ENCODE data around the gene TTLL5. TPM values are rescaled to one million over a fixed set of nuclear protein-coding genes. Genes with fewer than 3 reads are reported as not detected.

Gene TTLL5
- total RNA-seq, 1 donor = 29.5 TPM

GRCh38 chr14:75705014-75705413 is 44.0 kb downstream of the TTLL5 start:
- DNase-seq (ENCODE audit: low read depth) = no peak
- H3K4me3 ChIP-seq (ENCODE audit: low read depth, low read length) = no peak overlapping the region
- TF ChIP-seq CTCF (IDR thresholded peaks at IDR 0.05; ENCODE audit: insufficient read depth, low read length) = no peak

- no peak overlapping the region for H3K4me3 ChIP-seq (ENCODE audit: low read depth, low read length)
- TF ChIP-seq CTCF (IDR thresholded peaks at IDR 0.05; ENCODE audit: insufficient read depth, low read length) = peak; percentile 76
- DNase-seq (ENCODE audit: low read depth) = peak; percentile 91
Measured at GRCh38 chr14:75709207-75709812, 48.3 kb downstream of the TTLL5 start.

GRCh38 chr14:75711105-75711795 is 50.2 kb downstream of the TTLL5 start:
- peak; percentile 76 for DNase-seq (ENCODE audit: low read depth)
- TF ChIP-seq CTCF (IDR thresholded peaks at IDR 0.05; ENCODE audit: insufficient read depth, low read length) = peak; percentile 95
- no peak overlapping the region for H3K4me3 ChIP-seq (ENCODE audit: low read depth, low read length)

GRCh38 chr14:75711796-75712211 is 50.8 kb downstream of the TTLL5 start:
- H3K4me3 ChIP-seq (ENCODE audit: low read depth, low read length) = no peak overlapping the region
- no peak for TF ChIP-seq CTCF (IDR thresholded peaks at IDR 0.05; ENCODE audit: insufficient read depth, low read length)
- peak; percentile 81 for DNase-seq (ENCODE audit: low read depth)

GRCh38 chr14:75714991-75715390 is 53.9 kb downstream of the TTLL5 start:
- DNase-seq (ENCODE audit: low read depth) = no peak
- H3K4me3 ChIP-seq (ENCODE audit: low read depth, low read length) = no peak overlapping the region
- no peak for TF ChIP-seq CTCF (IDR thresholded peaks at IDR 0.05; ENCODE audit: insufficient read depth, low read length)

GRCh38 chr14:75715926-75716780 is 55.1 kb downstream of the TTLL5 start:
- H3K4me3 ChIP-seq (ENCODE audit: low read depth, low read length) = no peak overlapping the region
- TF ChIP-seq CTCF (IDR thresholded peaks at IDR 0.05; ENCODE audit: insufficient read depth, low read length) = no peak
- peak; percentile 40 for DNase-seq (ENCODE audit: low read depth)

Data from fibroblast of the aortic adventitia (primary cell).